Left ventricle myocardium superior (tissue), 1 donor: ENCODE data around the gene SYPL1. TPM values are rescaled to one million over a fixed set of nuclear protein-coding genes. Genes with fewer than 3 reads are reported as not detected.
A peak's percentile ranks its signal among the peaks of the same experiment; 100 is the strongest.

Experiments
- ATAC-seq: fragments of 200-7000 bp; cut with Tn5 transposase; one replicate; pipeline ENCODE4 v1.9.1; 2020; ENCODE audit warnings: mild to moderate bottlenecking, moderate library complexity
- DNase-seq: peaks from one replicate; pipeline ENCODE4 v3.0.0-alpha.2; 2020
- intact Hi-C: fragments of 100-400 bp; cut with micrococcal nuclease; formaldehyde crosslinking; loops from one replicate; pipeline ENCODE4 v1.11.0; 2022
- total RNA-seq: library from RNA; stranded (reverse); fragmentation: NEBNext Ultra II Directional; extraction: Animal tissue kit (Norgen Biotek cat#: 25700); gene quantifications from one replicate; pipeline ENCODE4 v1.2.1, GENCODE V29; 2021
- donor health status: DM: no; HTN: yes; CAD: no; lungs with severe emphysema.

SYPL1 gene
- total RNA-seq, 1 donor from 2014 or later, result 96.3 TPM

- intact Hi-C loops, result no loop called here
- DNase-seq, result no peak
- peak; percentile 49 for ATAC-seq
Measured at GRCh38 chr7:106125417-106125816, 13.3 kb upstream of the SYPL1 start.

- DNase-seq, result no peak
- intact Hi-C loops, result no loop called here
Measured at GRCh38 chr7:106124186-106124585, 12.1 kb upstream of the SYPL1 start.

GRCh38 chr7:106122713-106123112 lies 10.6 kb upstream of the SYPL1 start:
- intact Hi-C loops, result no loop called here
- ATAC-seq (no peak), DNase-seq (no peak)

More at GRCh38 chr7:106124186-106124585, 12.1 kb upstream of the SYPL1 start:
- no peak for ATAC-seq

GRCh38 chr7:106121189-106121810 lies 9.2 kb upstream of the SYPL1 start:
- DNase-seq (no peak), ATAC-seq (no peak)
- intact Hi-C loops, result no loop called here

- no peak for ATAC-seq
- intact Hi-C loops, result no loop called here
- no peak for DNase-seq
Measured at GRCh38 chr7:106120500-106120899, 8.4 kb upstream of the SYPL1 start.

GRCh38 chr7:106119719-106120118 lies 7.6 kb upstream of the SYPL1 start:
- intact Hi-C loops, result no loop called here
- DNase-seq, result no peak
- no peak for ATAC-seq

GRCh38 chr7:106117786-106118544 lies 5.9 kb upstream of the SYPL1 start:
- ATAC-seq (peak; percentile 90), DNase-seq (no peak)
- intact Hi-C loops, result no loop called here

- intact Hi-C loops, result no loop called here
- ATAC-seq, result no peak
- no peak for DNase-seq
Measured at GRCh38 chr7:106116161-106116704, 4.1 kb upstream of the SYPL1 start.

- DNase-seq (no peak), ATAC-seq (no peak)
- intact Hi-C loops, result no loop called here
Measured at GRCh38 chr7:106114716-106115383, 2.7 kb upstream of the SYPL1 start.

GRCh38 chr7:106112972-106113421 lies 885 bp upstream of the SYPL1 start:
- ATAC-seq (no peak), DNase-seq (no peak)
- intact Hi-C loops, result no loop called here

GRCh38 chr7:106111655-106112117 lies 426 bp downstream of the SYPL1 start:
- ATAC-seq (peak; percentile 85), DNase-seq (peak; percentile 89)
- intact Hi-C loops, result no loop called here

GRCh38 chr7:106110885-106111654 lies 1.0 kb downstream of the SYPL1 start:
- intact Hi-C loops, result no loop called here
- DNase-seq (no peak), ATAC-seq (no peak)

- DNase-seq (no peak), ATAC-seq (no peak)
- intact Hi-C loops, result no loop called here
Measured at GRCh38 chr7:106110238-106110560, 1.9 kb downstream of the SYPL1 start.

GRCh38 chr7:106109521-106110237 lies 2.4 kb downstream of the SYPL1 start:
- no peak for ATAC-seq

GRCh38 chr7:106108991-106109390 lies 3.1 kb downstream of the SYPL1 start:
- intact Hi-C loops, result no loop called here
- ATAC-seq, result no peak
- DNase-seq, result no peak

More at GRCh38 chr7:106109521-106110237, 2.4 kb downstream of the SYPL1 start:
- DNase-seq, result no peak
- intact Hi-C loops, result no loop called here

GRCh38 chr7:106104721-106105260 lies 7.3 kb downstream of the SYPL1 start:
- intact Hi-C loops, result no loop called here
- ATAC-seq, result no peak
- no peak for DNase-seq

GRCh38 chr7:106102387-106102966 lies 9.6 kb downstream of the SYPL1 start:
- DNase-seq, result no peak
- peak; percentile 32 for ATAC-seq
- intact Hi-C loops, result no loop called here

GRCh38 chr7:106101726-106102125 lies 10.4 kb downstream of the SYPL1 start:
- intact Hi-C loops, result no loop called here

More at GRCh38 chr7:106101726-106102125, 10.4 kb downstream of the SYPL1 start:
- no peak for ATAC-seq
- DNase-seq, result no peak
